Suprapubic skin (tissue), 4 donors: ENCODE measurements around the gene FRAS1.

Experiments used
- POLR2A ChIP-seq, 2 donors: fragments of 450-650 bp; IDR thresholded peaks; one replicate each; pipeline ENCODE4 v1.6.1; 2017; ENCODE audit warnings: antibody characterized with exemption in 2 of 2, mild to moderate bottlenecking in 2 of 2, moderate library complexity in 2 of 2
- POLR2AphosphoS5 ChIP-seq, 3 donors: sonication (generic); formaldehyde crosslinking; IDR thresholded peaks; one replicate each; pipeline ENCODE4 v1.6.1; 2017; ENCODE audit warnings: antibody characterized with exemption in 3 of 3
- TF ChIP-seq, protein P1 (sequence below), 2 donors: fragments of 200-600 bp in 1 of 2; fragments of 450-650 bp in 1 of 2; sonication (generic) in 1 of 2; IDR thresholded peaks; one replicate each; pipeline ENCODE4 v1.5.1; 2016 to 2019; ENCODE audit warnings: antibody characterized with exemption in 2 of 2, mild to moderate bottlenecking in 1 of 2, moderate library complexity in 1 of 2

DNA sequence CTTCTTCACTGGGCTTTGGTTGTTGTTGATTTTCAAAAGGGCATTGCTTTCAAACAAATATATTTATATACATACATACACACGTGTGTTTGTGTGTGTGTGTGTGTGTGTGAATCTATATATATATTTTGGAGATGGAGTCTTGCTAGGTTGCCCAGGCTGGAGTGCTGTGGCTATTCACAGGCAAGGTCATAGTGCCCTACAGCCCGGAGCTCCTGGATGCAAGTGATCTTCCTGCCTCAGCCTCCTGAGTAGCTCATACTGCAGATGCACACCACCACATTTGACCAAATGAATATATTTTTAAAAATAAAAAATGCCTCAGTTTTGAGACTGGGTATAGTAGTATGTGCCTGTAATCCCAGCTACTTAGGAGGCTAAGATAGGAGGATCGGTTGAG, 34.4 kb downstream of the FRAS1 start:
- TF ChIP-seq, protein P1, sequence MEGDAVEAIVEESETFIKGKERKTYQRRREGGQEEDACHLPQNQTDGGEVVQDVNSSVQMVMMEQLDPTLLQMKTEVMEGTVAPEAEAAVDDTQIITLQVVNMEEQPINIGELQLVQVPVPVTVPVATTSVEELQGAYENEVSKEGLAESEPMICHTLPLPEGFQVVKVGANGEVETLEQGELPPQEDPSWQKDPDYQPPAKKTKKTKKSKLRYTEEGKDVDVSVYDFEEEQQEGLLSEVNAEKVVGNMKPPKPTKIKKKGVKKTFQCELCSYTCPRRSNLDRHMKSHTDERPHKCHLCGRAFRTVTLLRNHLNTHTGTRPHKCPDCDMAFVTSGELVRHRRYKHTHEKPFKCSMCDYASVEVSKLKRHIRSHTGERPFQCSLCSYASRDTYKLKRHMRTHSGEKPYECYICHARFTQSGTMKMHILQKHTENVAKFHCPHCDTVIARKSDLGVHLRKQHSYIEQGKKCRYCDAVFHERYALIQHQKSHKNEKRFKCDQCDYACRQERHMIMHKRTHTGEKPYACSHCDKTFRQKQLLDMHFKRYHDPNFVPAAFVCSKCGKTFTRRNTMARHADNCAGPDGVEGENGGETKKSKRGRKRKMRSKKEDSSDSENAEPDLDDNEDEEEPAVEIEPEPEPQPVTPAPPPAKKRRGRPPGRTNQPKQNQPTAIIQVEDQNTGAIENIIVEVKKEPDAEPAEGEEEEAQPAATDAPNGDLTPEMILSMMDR (IDR thresholded peaks at IDR 0.05): no peak
- TF ChIP-seq POLR2A (IDR thresholded peaks at IDR 0.05) (no peak), POLR2AphosphoS5 (IDR thresholded peaks at IDR 0.05) (no peak)
